Gastrocnemius medialis (tissue), 4 donors: Measurements from ENCODE around the gene ASTN1.

Source experiments
- POLR2A ChIP-seq, 2 donors: fragments of 450-650 bp; IDR thresholded peaks; one replicate each; pipeline ENCODE4 v1.6.1; 2017; ENCODE audit warnings: antibody characterized with exemption in 2 of 2, mild to moderate bottlenecking in 2 of 2, moderate library complexity in 2 of 2
- TF ChIP-seq, protein P1 (sequence below), 5 experiments: fragments of 450-650 bp in 3 of 5; fragments of 200-600 bp in 2 of 5; sonication (generic) in 2 of 5; IDR thresholded peaks in 4 of 5; conservative IDR thresholded peaks in 1 of 5; 1 replicate in 4 of 5; 2 replicates in 1 of 5; pipeline ENCODE4 v1.5.1; 2016 to 2019; ENCODE audit warnings: antibody characterized with exemption in 5 of 5, mild to moderate bottlenecking in 3 of 5, moderate library complexity in 3 of 5

DNA sequence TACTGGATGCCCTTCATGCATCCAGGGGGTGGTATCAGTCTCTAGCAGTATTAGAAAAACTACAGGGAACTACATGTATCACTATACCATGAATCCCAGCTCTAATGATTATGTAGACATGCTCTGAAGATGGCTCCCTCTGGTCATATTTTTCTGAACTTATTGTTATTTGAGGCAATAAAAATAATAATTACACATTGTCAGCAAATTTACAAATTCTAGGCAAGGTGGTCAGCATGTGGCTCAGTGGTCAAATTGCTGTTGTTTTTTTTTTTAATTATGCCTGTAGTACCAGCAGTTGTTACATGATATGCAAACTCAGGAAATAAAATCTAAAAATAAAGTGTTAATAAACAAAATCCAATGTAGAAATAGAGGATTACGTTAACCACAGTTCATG, 22.5 kb downstream of the ASTN1 start:
- TF ChIP-seq, protein P1, sequence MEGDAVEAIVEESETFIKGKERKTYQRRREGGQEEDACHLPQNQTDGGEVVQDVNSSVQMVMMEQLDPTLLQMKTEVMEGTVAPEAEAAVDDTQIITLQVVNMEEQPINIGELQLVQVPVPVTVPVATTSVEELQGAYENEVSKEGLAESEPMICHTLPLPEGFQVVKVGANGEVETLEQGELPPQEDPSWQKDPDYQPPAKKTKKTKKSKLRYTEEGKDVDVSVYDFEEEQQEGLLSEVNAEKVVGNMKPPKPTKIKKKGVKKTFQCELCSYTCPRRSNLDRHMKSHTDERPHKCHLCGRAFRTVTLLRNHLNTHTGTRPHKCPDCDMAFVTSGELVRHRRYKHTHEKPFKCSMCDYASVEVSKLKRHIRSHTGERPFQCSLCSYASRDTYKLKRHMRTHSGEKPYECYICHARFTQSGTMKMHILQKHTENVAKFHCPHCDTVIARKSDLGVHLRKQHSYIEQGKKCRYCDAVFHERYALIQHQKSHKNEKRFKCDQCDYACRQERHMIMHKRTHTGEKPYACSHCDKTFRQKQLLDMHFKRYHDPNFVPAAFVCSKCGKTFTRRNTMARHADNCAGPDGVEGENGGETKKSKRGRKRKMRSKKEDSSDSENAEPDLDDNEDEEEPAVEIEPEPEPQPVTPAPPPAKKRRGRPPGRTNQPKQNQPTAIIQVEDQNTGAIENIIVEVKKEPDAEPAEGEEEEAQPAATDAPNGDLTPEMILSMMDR (IDR thresholded peaks at IDR 0.05 in 4 of 5, conservative IDR thresholded peaks at IDR 0.05 in 1 of 5) = no peak
- no peak for TF ChIP-seq POLR2A (IDR thresholded peaks at IDR 0.05)
